Measurements from ENCODE around the gene PRODH2.
A peak's percentile ranks its signal among the peaks of the same experiment; 100 is the strongest.
"Not testable (repeated sequence)": the region's sequence is repeated elsewhere in the genome, so short reads cannot be mapped to it uniquely, and the experiment has no call there.

The PRODH2 gene

GRCh38 chr19:35777961-35778360 lies 34.7 kb downstream of the PRODH2 start:
- no peak for DNase-seq

- DNase-seq = no peak
These were observed 35.4 kb downstream of the PRODH2 start for GRCh38 chr19:35777086-35777841.

- no peak for DNase-seq
These were observed 36.4 kb downstream of the PRODH2 start for GRCh38 chr19:35776102-35776788.

- DNase-seq = peak; percentile 96
These were observed 37.1 kb downstream of the PRODH2 start, which contains the start of gene ARHGAP33 for GRCh38 chr19:35775298-35776101. ARHGAP33 (plus strand) TSS chr19:35775564; CDS start chr19:35775659, 95 bp downstream.

- DNase-seq = no peak
These were observed 37.7 kb downstream of the PRODH2 start for GRCh38 chr19:35775046-35775297.

- no peak for DNase-seq
These were observed 38.2 kb downstream of the PRODH2 start for GRCh38 chr19:35774274-35775045.

- DNase-seq = no peak
These were observed 39.4 kb downstream of the PRODH2 start for GRCh38 chr19:35773020-35773806.

GRCh38 chr19:35772362-35772761 lies 40.3 kb downstream of the PRODH2 start:
- not testable (repeated sequence) for DNase-seq

GRCh38 chr19:35768082-35768421 lies 44.6 kb downstream of the PRODH2 start:
- DNase-seq = no peak

- no peak for DNase-seq
These were observed 45.2 kb downstream of the PRODH2 start for GRCh38 chr19:35767288-35768081.

GRCh38 chr19:35766571-35767104 lies 46.0 kb downstream of the PRODH2 start:
- DNase-seq = no peak

GRCh38 chr19:35764432-35765315 lies 48.0 kb downstream of the PRODH2 start:
- no peak for DNase-seq

GRCh38 chr19:35760711-35761349 lies 51.8 kb downstream of the PRODH2 start:
- DNase-seq = no peak

- DNase-seq = no peak
These were observed 52.9 kb downstream of the PRODH2 start for GRCh38 chr19:35759697-35760096.

GRCh38 chr19:35757749-35758608 lies 54.7 kb downstream of the PRODH2 start, which contains the start of gene PROSER3:
PROSER3 (plus strand) TSS chr19:35758176; CDS start chr19:35758216, 40 bp downstream.
- peak; percentile 100 for DNase-seq

- peak; percentile 96 for DNase-seq
These were observed 55.4 kb downstream of the PRODH2 start for GRCh38 chr19:35757231-35757748.

GRCh38 chr19:35756377-35757230 lies 56.0 kb downstream of the PRODH2 start, which contains the start of gene HSPB6:
HSPB6 (minus strand) TSS chr19:35757029; CDS start chr19:35757008, 21 bp downstream.
- peak; percentile 74 for DNase-seq

All from fibroblast of skin of right quadriceps (primary cell).